ENCODE data around the gene EGFLAM. TPM values are rescaled to one million over a fixed set of nuclear protein-coding genes. Genes with fewer than 3 reads are reported as not detected.

The EGFLAM gene
- total RNA-seq, 2 donors from 2014 or later, result not detected

DNA sequence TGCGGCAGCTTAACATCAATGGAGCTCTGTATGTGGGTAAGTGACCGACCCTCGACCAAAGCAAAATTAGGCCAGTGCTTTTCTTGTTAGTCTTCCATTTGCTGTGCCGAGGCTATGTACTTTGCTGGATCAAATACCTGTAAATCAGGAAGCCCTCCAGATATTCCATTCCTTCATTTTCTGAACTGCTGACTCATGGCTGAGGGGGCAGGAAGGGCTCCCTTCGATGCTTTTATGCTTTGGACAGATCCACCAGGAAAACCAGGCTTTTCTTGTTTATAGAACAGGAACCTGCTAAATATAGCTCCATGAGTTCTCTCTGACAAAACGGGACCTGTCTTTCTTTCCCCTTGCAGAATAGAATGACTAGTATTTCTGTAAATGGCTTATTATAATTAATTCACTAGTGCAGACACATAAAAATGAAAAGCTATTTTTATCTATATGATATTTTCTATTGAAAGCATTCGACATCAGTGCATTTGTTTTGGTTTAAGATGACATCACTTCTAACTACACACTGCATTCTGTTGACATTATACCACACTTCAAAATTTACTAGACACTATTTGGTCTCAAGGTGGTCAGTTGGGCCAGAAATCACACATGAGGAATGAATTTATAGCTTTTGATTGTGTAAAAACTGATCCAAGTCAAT lies 204.7 kb downstream of the EGFLAM start:
- Mint-ChIP-seq H3K36me3 (ENCODE audit: insufficient read depth in 2 of 2) (no peaks in the 10 kb centered on the region), H3K4me3 (no peak overlapping the region), H3K27ac (no peak overlapping the region), H3K4me1 (ENCODE audit: low read depth) (no peaks in the 10 kb centered on the region), H3K27me3 (ENCODE audit: low read depth) (peaks cover 39% of the 10 kb centered on the region), H3K9me3 (no peaks in the 10 kb centered on the region)
- DNase-seq (no peak), ATAC-seq (replicated peaks in 1 of 2) (no peak)

DNA sequence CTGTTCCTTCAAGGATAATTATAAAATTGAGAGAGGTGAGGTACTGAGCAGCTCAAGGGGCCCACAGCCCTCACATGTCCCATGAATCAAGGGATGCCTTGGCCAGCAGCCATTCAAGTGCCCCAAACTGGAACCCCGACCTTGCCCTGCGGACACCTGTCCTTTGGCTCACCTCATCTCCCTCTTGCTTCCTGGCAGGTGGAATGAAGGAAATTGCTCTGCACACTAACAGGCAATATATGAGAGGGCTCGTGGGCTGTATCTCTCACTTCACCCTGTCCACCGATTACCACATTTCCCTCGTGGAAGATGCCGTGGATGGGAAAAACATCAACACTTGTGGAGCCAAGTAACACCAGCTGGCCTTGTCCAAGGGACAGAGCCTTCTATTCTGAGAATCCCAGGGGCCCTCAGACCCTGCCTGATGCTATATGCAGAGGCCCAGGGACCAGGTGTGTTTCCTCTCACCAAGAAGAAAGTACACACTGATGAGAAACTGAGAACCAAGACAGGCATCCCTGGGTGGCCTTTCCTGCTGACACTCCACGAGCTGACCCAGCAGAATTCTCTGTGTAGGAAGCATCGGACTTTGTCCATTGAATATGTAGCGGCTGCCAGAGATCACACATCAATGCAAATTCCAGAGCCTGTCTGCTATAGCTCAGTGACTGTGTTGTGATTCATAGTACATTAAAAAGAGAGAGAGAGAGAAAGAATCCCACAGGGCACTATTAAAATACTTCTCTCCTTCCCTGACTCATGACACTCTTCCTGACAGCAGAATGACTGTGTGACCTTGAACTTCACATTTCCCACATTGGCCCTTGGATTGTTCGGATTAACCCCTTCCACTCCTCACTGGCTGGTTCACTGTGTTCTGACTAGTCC lies 205.5 kb downstream of the EGFLAM start:
- H3K4me3 Mint-ChIP-seq, result no peak overlapping the region
- H3K4me1 Mint-ChIP-seq (ENCODE audit: low read depth), result no peaks in the 10 kb centered on the region
- ATAC-seq (replicated peaks in 1 of 2), result no peak
- DNase-seq, result no peak
- H3K9me3 Mint-ChIP-seq, result no peaks in the 10 kb centered on the region
- H3K27ac Mint-ChIP-seq, result no peak overlapping the region
- H3K36me3 Mint-ChIP-seq (ENCODE audit: insufficient read depth in 2 of 2), result no peaks in the 10 kb centered on the region
- peaks cover 41% of the 10 kb centered on the region for H3K27me3 Mint-ChIP-seq (ENCODE audit: low read depth)

DNA sequence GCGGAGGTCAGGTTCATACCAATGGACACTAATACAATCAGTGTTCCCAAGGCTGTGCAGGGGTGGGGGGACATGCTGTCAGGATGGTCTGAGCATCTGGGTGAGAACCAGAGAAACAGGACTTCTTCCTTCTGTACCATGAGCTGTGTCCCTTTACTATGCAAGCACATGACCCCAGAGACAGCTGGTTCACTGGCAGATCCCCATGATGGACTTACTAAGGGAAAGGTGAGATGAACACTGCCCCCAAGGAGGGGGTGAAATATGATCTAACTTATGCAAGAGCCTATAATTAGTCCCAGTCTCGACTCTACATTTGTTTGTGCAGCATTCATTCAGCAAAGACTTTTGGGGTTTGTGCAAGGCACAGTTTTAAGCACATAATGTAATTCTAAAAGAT lies 206.7 kb downstream of the EGFLAM start:
- DNase-seq (no peak), ATAC-seq (replicated peaks in 1 of 2) (no peak)
- H3K4me1 Mint-ChIP-seq (ENCODE audit: low read depth), result no peaks in the 10 kb centered on the region
- no peak overlapping the region for H3K27ac Mint-ChIP-seq
- no peak overlapping the region for H3K4me3 Mint-ChIP-seq
- H3K9me3 Mint-ChIP-seq, result no peaks in the 10 kb centered on the region
- H3K27me3 Mint-ChIP-seq (ENCODE audit: low read depth), result peaks cover 40% of the 10 kb centered on the region
- no peaks in the 10 kb centered on the region for H3K36me3 Mint-ChIP-seq (ENCODE audit: insufficient read depth in 2 of 2)

DNA sequence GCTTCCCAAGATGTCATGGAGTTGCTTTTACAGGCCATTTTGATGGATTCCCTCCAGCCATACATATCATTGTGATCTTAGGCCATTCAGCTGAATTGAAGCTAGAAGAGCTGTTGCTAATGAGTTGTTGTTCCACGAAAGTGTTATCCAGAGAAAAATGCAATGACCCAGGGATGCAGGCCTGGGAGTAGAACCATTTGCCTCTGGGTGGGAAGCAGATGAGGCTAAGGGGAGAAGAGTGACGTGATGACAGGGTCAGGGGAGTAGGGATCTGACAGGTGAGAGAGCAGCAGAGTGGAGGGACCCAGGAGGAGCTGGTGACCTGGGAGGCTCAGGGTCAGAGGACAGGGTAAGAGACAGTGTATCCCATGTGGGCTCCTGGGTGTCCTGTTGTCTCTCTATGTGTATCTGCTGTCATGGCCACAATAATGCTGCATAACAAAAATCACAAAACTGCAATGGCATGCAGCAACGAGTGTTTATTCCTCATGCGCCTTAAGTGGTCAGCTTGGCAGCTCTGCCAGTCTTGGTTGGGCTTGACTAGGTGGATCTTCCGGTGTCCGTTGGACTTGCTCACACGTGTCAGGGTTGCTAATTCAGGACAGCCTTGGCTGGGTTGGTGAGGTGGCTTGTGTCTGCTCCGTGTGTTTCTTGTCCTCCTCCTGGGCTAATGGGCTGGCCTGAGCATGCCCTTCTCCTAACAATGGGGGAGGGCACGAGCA lies 207.5 kb downstream of the EGFLAM start:
- no peaks in the 10 kb centered on the region for H3K9me3 Mint-ChIP-seq
- no peaks in the 10 kb centered on the region for H3K36me3 Mint-ChIP-seq (ENCODE audit: insufficient read depth in 2 of 2)
- DNase-seq (no peak), ATAC-seq (replicated peaks in 1 of 2) (no peak)
- no peak overlapping the region for H3K27ac Mint-ChIP-seq
- H3K27me3 Mint-ChIP-seq (ENCODE audit: low read depth), result peaks cover 32% of the 10 kb centered on the region
- H3K4me1 Mint-ChIP-seq (ENCODE audit: low read depth), result no peaks in the 10 kb centered on the region
- H3K4me3 Mint-ChIP-seq, result no peak overlapping the region

DNA sequence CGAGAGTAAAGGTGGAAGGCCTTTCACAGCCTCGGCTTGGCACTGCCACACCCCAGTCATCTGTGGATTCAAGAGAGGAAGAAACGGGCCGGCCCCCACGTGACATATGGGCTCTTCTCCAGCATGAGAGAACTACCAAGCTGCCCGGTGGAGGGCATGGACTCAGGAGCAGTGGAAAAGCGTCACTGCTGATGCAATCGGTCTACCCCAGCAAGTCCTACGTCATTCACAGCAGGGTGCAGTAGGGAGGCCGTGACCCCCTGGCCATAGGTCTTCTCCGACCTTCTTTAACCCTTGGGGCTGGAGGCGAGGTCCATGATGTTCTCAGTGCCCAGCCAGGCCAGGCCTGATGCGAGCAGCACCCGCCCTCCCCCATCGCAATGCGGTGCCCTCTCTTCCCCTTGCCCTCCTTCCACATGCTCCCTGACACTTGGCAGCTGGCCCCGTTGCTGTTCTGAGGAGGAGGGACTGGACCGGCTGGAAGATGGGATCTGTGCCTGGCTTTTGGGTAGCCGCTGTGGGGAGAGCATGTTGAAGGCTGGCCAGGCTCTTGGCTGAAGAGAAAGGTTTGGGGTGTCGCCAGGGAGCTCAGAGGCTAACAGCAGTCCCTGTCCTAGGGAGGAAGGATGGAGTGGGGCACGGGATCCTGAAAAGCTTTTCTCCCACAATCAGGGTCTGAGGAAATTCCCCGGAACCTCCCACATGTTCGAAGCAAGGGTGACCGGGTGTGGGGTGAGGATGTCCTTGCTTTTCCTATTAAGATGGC lies 208.2 kb downstream of the EGFLAM start:
- ATAC-seq (replicated peaks in 1 of 2) (no peak), DNase-seq (no peak)
- Mint-ChIP-seq H3K4me1 (ENCODE audit: low read depth) (no peaks in the 10 kb centered on the region), H3K27ac (no peak overlapping the region), H3K4me3 (no peak overlapping the region), H3K9me3 (no peaks in the 10 kb centered on the region), H3K27me3 (ENCODE audit: low read depth) (peaks cover 32% of the 10 kb centered on the region), H3K36me3 (ENCODE audit: insufficient read depth in 2 of 2) (no peaks in the 10 kb centered on the region)

DNA sequence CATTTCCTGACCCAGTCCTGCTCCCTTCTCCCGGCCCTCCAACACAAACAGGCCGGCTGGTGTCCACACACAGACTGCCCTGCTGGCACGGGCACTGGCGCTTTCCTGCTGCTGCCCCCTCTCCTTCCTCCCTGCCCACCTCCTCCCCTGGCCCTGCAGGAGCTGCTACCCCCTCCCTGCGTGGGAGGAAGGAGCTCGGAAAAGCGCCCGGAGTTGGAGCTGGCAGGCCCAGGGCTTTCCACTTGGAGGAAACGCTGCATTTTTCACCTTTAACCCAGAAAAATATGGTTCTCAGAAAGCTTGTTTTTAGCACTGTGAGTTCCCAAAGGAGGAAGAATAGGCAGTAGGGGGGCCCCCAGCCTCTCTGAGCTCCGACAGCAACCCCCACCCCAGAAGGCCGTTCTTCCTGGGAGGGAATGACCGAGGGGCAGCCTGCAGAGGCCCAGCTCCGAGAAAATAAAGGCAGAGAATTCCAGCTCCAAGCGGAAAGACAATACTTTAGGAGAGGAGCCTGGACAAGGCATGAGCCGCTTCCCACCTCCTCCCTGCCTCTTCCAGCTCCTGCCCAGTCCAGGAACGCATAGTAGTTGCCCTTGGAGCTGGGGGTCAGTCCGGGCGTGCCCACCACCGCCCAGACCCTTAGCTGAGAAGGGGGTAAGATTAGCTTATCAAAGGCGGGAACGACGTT lies 209.1 kb downstream of the EGFLAM start:
- DNase-seq (no peak), ATAC-seq (replicated peaks in 1 of 2) (no peak)
- Mint-ChIP-seq H3K36me3 (ENCODE audit: insufficient read depth in 2 of 2) (no peaks in the 10 kb centered on the region), H3K27me3 (ENCODE audit: low read depth) (peaks cover 35% of the 10 kb centered on the region), H3K4me1 (ENCODE audit: low read depth) (no peaks in the 10 kb centered on the region), H3K9me3 (no peaks in the 10 kb centered on the region), H3K27ac (no peak overlapping the region), H3K4me3 (no peak overlapping the region)

DNA sequence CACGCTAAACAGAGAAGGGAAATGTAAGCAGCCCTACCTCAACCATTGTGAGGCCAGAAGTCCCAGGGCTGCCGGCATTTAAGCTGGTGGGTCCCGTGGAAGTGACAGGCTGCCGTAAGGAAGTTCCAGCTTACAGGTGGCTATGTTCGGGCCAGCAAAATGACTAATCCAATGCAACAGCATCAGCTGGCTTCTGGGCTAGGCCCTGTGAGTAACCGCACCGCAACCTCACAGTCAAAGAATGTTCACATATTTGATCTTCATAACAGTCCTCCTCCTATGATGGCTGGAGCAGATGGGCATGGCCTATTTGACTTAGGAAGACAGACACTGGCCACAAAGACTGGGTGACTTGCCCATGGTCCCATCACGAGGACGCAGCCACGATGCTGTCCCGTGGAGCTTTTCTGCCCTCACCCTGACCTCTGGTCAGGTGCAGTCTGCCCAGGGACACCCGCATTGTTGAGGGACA lies 209.9 kb downstream of the EGFLAM start:
- no peak for ATAC-seq (replicated peaks in 1 of 2)
- Mint-ChIP-seq H3K27me3 (ENCODE audit: low read depth) (peaks cover 35% of the 10 kb centered on the region), H3K36me3 (ENCODE audit: insufficient read depth in 2 of 2) (no peaks in the 10 kb centered on the region), H3K4me3 (no peak overlapping the region), H3K9me3 (no peaks in the 10 kb centered on the region), H3K4me1 (ENCODE audit: low read depth) (no peaks in the 10 kb centered on the region), H3K27ac (no peak overlapping the region)
- no peak for DNase-seq

DNA sequence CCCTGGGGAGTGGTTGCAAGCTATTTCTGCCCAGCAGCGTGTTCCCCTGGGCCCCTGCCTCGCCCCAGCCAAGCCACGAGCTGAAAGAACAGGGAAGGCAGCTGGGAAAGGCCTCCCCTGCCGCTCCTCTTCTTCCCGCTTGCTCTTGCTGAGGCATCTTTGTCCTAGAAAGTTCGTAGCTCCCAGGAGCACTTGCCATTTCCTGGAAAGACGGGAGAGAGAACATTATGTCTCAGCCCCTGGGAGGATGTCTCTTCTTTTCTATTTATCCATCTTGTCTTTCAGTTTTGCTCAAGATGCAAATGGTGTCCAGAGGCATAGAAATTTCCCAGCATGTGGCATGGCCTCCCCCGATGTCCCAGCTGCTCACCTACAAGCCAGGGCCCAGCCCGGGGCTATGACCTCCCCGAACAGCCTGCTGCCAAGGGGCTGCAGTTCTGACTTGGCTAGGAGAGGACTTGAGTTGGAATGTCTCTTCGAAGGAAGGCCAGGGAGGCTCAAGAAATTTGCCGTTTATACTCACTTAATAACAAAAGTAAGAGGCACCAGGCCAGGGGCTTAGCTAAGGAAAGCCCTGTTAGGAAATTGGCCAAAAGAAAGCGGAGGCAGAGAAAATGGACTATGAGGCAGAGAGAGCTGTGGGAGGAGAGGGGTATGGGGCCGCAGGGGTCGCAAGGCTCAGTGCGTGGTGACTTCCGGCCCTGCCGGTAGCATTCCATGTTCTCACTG lies 210.8 kb downstream of the EGFLAM start:
- H3K4me3 Mint-ChIP-seq, result no peak overlapping the region
- ATAC-seq (replicated peaks in 1 of 2), result no peak
- no peaks in the 10 kb centered on the region for H3K4me1 Mint-ChIP-seq (ENCODE audit: low read depth)
- H3K27ac Mint-ChIP-seq, result no peak overlapping the region
- peaks cover 39% of the 10 kb centered on the region for H3K27me3 Mint-ChIP-seq (ENCODE audit: low read depth)
- no peaks in the 10 kb centered on the region for H3K9me3 Mint-ChIP-seq
- no peaks in the 10 kb centered on the region for H3K36me3 Mint-ChIP-seq (ENCODE audit: insufficient read depth in 2 of 2)
- no peak for DNase-seq

DNA sequence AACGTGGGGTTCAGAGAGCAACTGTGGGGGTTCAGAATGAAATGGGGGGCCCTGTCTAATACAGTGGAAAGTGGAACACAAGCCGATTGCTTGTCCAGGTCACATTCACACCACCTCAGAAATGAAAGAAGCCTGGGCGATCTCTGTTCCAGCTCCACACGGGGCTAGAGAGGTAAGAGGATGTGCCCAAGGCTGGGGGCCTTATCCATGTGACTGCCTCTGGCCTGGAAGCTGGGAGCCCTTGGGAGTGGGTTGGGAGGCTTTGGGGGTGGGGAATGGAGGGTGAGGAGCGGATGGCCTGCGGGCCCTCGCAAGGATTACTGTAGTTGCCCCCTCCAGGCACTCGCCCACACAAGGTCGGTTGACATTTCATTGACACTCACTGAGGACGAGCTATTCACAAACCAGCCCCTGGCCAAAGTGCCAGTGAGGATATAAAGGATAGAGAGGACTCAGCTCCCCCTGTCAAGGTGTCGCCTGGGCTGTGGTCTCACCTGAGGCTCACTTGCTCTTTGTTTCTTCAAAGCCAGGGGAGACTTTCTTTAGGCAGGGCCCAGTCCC lies 211.4 kb downstream of the EGFLAM start:
- peaks cover 39% of the 10 kb centered on the region for H3K27me3 Mint-ChIP-seq (ENCODE audit: low read depth)
- no peak overlapping the region for H3K27ac Mint-ChIP-seq
- no peak for ATAC-seq (replicated peaks in 1 of 2)
- DNase-seq, result no peak
- no peaks in the 10 kb centered on the region for H3K36me3 Mint-ChIP-seq (ENCODE audit: insufficient read depth in 2 of 2)
- H3K4me1 Mint-ChIP-seq (ENCODE audit: low read depth), result no peaks in the 10 kb centered on the region
- no peak overlapping the region for H3K4me3 Mint-ChIP-seq
- no peaks in the 10 kb centered on the region for H3K9me3 Mint-ChIP-seq

DNA sequence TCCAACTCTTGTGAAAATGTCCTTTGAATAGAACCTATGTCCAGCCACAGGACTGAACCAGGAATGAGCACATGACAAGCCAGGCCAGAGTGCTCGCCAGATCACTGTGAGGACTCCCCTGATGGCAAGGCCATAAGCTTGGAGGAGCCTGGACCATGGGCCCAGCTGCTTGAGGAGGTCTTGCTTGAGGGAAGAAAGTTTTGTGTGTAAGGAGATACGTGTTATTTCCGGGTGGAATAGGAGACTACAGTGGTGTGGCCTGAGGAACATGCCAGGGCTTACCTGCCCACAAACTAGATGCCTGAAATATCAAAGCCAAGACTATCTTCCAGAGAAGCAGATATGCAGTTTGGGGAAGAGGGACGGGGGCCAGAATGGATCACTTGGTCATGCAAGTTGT lies 213.3 kb downstream of the EGFLAM start:
- no peaks in the 10 kb centered on the region for H3K4me1 Mint-ChIP-seq (ENCODE audit: low read depth)
- no peak for DNase-seq
- H3K36me3 Mint-ChIP-seq (ENCODE audit: insufficient read depth in 2 of 2), result no peaks in the 10 kb centered on the region
- no peak overlapping the region for H3K27ac Mint-ChIP-seq
- no peak overlapping the region for H3K4me3 Mint-ChIP-seq
- peaks cover 46% of the 10 kb centered on the region for H3K27me3 Mint-ChIP-seq (ENCODE audit: low read depth)
- ATAC-seq (replicated peaks in 1 of 2), result no peak
- H3K9me3 Mint-ChIP-seq, result no peaks in the 10 kb centered on the region

DNA sequence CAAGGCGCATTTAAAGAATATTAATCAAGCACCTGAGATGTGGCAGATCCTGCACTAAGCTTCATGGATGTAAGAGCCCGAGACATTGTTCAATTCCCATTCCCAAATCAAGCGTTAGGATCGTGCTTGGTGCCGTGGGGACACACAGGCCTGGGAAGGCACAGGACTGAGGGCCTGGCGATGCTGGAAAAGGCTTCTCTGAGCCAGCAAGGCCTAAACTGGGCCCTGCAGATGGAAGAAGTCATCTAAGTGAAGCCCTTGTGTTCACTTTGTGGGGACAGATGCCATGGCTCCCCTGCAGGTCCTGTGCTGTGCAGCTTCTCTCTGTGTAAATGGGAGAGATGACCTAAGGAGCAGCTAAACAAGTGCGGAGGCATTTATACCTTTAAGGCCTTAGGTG lies 214.2 kb downstream of the EGFLAM start:
- H3K27ac Mint-ChIP-seq, result no peak overlapping the region
- DNase-seq (no peak), ATAC-seq (replicated peaks in 1 of 2) (no peak)
- H3K4me1 Mint-ChIP-seq (ENCODE audit: low read depth), result no peaks in the 10 kb centered on the region
- no peaks in the 10 kb centered on the region for H3K36me3 Mint-ChIP-seq (ENCODE audit: insufficient read depth in 2 of 2)
- H3K9me3 Mint-ChIP-seq, result no peaks in the 10 kb centered on the region
- no peak overlapping the region for H3K4me3 Mint-ChIP-seq
- peaks cover 53% of the 10 kb centered on the region for H3K27me3 Mint-ChIP-seq (ENCODE audit: low read depth)

DNA sequence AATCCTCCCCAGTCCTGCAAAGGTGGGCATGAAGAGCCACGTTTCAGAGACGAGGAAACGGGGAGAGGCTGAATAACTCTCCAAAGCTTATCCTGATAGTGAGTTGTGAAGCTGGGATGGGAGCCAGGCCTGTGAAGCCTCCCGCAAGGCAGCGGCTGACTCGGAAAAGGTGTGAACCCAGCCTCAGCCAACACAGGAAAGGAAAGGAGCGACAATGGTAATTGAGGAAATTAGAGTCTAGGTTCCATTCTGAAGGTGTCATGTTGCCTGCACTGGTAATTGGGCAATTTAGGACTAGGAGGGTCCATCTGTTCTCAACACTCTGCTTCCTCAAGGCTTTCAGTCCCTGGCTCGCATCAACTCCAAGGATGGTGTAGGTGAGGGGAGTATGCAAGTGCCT lies 214.6 kb downstream of the EGFLAM start:
- Mint-ChIP-seq H3K9me3 (no peaks in the 10 kb centered on the region), H3K4me3 (no peak overlapping the region), H3K27me3 (ENCODE audit: low read depth) (peaks cover 56% of the 10 kb centered on the region), H3K27ac (no peak overlapping the region), H3K36me3 (ENCODE audit: insufficient read depth in 2 of 2) (no peaks in the 10 kb centered on the region), H3K4me1 (ENCODE audit: low read depth) (no peaks in the 10 kb centered on the region)
- DNase-seq (no peak), ATAC-seq (replicated peaks in 1 of 2) (no peak)
